Rectal smooth muscle tissue (tissue), 1 donor: ENCODE measurements around the gene NYAP2.

Source experiments
- H3K27ac ChIP-seq: one replicate; pipeline ENCODE4 v1.7.0; 2013; ENCODE audit warnings: low read depth, low read length, inconsistent platforms
- H3K27me3 ChIP-seq: one replicate; pipeline ENCODE4 v1.7.0; 2013; ENCODE audit warnings: low read length; ENCODE audit not compliant: control insufficient read depth, insufficient read depth
- H3K36me3 ChIP-seq: one replicate; pipeline ENCODE4 v1.7.0; 2013; ENCODE audit warnings: low read length; ENCODE audit not compliant: control insufficient read depth, insufficient read depth
- H3K4me1 ChIP-seq: one replicate; pipeline ENCODE4 v1.7.0; 2013; ENCODE audit warnings: low read length; ENCODE audit not compliant: control insufficient read depth, insufficient read depth
- H3K4me3 ChIP-seq: one replicate; pipeline ENCODE4 v1.7.0; 2013; ENCODE audit warnings: low read length
- H3K9ac ChIP-seq: one replicate; pipeline ENCODE4 v1.7.0; 2013; ENCODE audit warnings: low read length

The NYAP2 gene

DNA sequence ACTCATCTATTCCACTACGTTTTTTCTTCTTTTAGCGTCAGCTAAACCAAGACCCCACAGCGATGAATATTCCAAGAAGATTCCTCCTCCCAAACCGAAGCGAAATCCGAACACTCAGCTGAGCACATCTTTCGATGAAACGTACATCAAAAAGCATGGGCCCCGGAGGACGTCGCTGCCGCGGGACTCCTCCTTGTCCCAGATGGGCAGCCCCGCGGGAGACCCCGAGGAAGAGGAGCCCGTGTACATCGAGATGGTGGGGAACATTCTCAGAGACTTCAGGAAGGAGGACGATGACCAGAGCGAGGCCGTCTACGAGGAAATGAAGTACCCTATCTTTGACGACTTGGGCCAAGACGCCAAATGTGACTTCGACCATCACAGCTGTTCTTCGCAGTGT, 182.4 kb downstream of the NYAP2 start:
- H3K9ac ChIP-seq = no peak overlapping the region
- H3K4me1 ChIP-seq = no peaks in the 10 kb centered on the region
- H3K27me3 ChIP-seq = no peaks in the 10 kb centered on the region
- no peak overlapping the region for H3K4me3 ChIP-seq
- H3K27ac ChIP-seq = no peak overlapping the region
- H3K36me3 ChIP-seq = no peaks in the 10 kb centered on the region

DNA sequence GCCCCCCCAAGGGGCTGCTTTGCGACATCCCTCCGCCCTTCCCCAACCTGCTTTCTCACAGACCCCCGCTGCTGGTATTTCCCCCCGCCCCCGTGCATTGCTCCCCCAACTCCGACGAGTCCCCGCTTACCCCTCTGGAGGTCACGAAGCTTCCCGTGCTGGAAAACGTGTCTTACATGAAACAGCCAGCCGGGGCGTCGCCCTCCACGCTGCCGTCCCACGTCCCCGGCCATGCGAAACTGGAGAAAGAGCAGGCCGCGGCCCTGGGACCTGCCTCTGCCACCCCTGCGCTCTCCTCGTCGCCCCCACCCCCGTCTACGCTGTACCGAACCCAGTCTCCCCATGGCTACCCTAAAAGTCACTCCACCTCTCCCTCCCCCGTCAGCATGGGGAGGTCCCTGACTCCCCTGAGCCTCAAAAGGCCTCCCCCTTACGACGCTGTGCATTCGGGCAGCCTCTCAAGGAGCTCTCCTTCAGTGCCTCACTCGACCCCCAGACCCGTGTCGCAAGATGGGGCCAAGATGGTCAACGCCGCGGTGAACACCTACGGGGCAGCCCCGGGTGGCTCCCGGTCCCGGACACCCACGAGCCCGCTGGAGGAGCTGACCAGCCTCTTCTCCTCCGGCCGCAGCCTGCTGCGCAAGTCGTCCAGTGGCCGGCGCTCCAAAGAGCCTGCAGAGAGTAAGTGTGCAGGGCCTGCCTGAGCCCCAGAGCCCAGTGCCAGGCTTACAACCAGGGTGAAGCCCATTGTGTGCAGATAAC, 183.0 kb downstream of the NYAP2 start:
- H3K36me3 ChIP-seq = no peaks in the 10 kb centered on the region
- no peak overlapping the region for H3K9ac ChIP-seq
- no peak overlapping the region for H3K4me3 ChIP-seq
- no peak overlapping the region for H3K27ac ChIP-seq
- H3K27me3 ChIP-seq = no peaks in the 10 kb centered on the region
- no peaks in the 10 kb centered on the region for H3K4me1 ChIP-seq

DNA sequence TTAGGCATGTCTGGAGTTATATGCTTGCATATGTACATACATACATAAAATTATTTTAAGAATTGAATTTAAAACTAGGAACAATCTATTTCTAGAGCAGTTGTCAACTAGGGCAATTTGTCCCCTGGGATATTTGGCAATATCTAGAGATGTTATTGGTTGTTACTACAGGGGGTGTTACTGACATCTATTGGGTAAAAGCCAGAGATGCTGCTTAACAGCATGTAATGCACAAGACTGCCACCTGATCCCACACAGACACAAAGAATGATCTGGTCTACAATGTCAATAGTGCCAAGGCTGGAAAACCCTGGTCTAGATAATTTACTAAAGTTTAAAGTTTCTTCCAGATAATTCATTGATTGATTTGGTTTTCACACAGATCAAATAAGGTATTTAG, 185.3 kb downstream of the NYAP2 start:
- H3K36me3 ChIP-seq = no peaks in the 10 kb centered on the region
- no peak overlapping the region for H3K27ac ChIP-seq
- H3K4me1 ChIP-seq = no peaks in the 10 kb centered on the region
- H3K9ac ChIP-seq = no peak overlapping the region
- no peaks in the 10 kb centered on the region for H3K27me3 ChIP-seq
- no peak overlapping the region for H3K4me3 ChIP-seq

- Histone ChIP-seq H3K27me3 (no peaks in the 10 kb centered on the region), H3K36me3 (no peaks in the 10 kb centered on the region), H3K4me3 (no peak overlapping the region), H3K27ac (no peak overlapping the region), H3K4me1 (no peaks in the 10 kb centered on the region), H3K9ac (no peak overlapping the region)
Measured at GRCh38 chr2:225590932-225591331, 191.4 kb downstream of the NYAP2 start.

GRCh38 chr2:225597911-225598310, 198.4 kb downstream of the NYAP2 start:
- Histone ChIP-seq H3K27ac (no peak overlapping the region), H3K27me3 (no peaks in the 10 kb centered on the region), H3K4me1 (no peaks in the 10 kb centered on the region), H3K9ac (no peak overlapping the region), H3K36me3 (no peaks in the 10 kb centered on the region), H3K4me3 (no peak overlapping the region)

DNA sequence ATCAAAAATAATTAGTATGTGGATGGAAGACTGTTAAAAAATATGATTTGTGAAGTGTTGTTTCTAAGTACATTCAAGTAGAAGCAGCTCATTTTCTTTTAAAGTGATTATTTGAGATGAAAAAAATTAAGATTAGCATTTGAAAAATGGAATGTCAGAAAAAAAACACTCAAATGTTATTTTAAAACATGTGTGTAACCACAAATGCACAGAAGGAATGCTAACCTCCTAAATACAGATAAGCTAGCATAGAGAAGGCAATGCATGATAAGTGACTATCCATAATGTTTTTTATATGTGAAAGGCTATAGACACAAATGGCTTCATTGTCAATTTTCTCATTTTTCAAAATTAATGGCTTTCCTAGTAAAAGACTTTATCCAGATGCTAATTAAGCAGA, 198.9 kb downstream of the NYAP2 start:
- Histone ChIP-seq H3K27ac (no peak overlapping the region), H3K36me3 (no peaks in the 10 kb centered on the region), H3K27me3 (no peaks in the 10 kb centered on the region)

DNA sequence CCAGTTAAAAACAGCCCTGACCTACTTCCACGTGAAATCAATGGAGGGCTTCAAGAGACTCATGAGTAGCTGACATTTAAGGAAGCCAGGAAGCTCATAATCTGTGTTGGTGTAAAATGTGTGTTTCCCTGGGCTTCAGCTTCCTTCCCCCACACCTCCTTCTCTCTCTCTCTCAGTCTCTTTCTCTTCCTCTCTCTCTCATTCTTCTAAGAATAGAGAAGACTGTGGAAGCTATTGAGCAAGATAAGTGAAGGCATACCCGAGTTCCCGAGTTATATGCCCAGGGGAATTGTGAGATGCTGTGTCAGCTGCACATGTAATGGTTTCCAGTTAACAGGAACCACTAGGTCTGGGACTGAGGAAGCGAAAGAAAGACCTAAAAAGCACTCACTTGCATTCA, 199.4 kb downstream of the NYAP2 start:
- Histone ChIP-seq H3K4me3 (no peak overlapping the region), H3K9ac (no peak overlapping the region), H3K36me3 (no peaks in the 10 kb centered on the region), H3K4me1 (no peaks in the 10 kb centered on the region), H3K27ac (no peak overlapping the region), H3K27me3 (no peaks in the 10 kb centered on the region)

More for the DNA sequence above, 198.9 kb downstream of the NYAP2 start:
- no peaks in the 10 kb centered on the region for H3K4me1 ChIP-seq
- no peak overlapping the region for H3K4me3 ChIP-seq
- no peak overlapping the region for H3K9ac ChIP-seq

GRCh38 chr2:225599856-225600255, 200.3 kb downstream of the NYAP2 start:
- Histone ChIP-seq H3K36me3 (no peaks in the 10 kb centered on the region), H3K4me1 (no peaks in the 10 kb centered on the region), H3K9ac (no peak overlapping the region), H3K27me3 (no peaks in the 10 kb centered on the region), H3K27ac (no peak overlapping the region), H3K4me3 (no peak overlapping the region)

GRCh38 chr2:225600444-225600843, 200.9 kb downstream of the NYAP2 start:
- Histone ChIP-seq H3K27ac (no peak overlapping the region), H3K27me3 (no peaks in the 10 kb centered on the region), H3K4me3 (no peak overlapping the region), H3K9ac (no peak overlapping the region), H3K4me1 (no peaks in the 10 kb centered on the region), H3K36me3 (no peaks in the 10 kb centered on the region)

GRCh38 chr2:225600865-225601264, 201.4 kb downstream of the NYAP2 start:
- no peak overlapping the region for H3K4me3 ChIP-seq
- H3K4me1 ChIP-seq = no peaks in the 10 kb centered on the region
- no peaks in the 10 kb centered on the region for H3K36me3 ChIP-seq
- no peaks in the 10 kb centered on the region for H3K27me3 ChIP-seq
- no peak overlapping the region for H3K9ac ChIP-seq
- H3K27ac ChIP-seq = no peak overlapping the region

DNA sequence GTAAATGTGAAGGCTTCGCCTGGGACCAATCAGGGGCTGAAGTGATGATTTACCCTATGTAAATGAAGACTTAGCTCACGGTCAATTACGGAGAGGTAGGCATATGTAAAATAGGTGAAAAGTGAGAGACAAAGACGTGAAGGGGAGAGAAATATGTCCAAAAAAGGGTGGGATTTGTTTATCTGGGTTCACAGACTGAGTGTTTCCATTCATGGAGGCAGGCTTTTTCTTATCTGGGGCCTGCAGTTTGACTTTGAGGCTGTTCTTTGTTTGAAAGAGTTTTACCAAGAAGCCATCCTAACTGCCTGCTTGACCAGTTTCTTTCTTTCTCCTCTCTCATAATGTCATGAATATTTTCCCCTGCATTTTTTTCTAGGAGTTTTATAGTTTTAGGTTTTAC, 202.7 kb downstream of the NYAP2 start:
- Histone ChIP-seq H3K27me3 (no peaks in the 10 kb centered on the region), H3K27ac (no peak overlapping the region), H3K9ac (no peak overlapping the region), H3K4me1 (no peaks in the 10 kb centered on the region), H3K4me3 (no peak overlapping the region), H3K36me3 (no peaks in the 10 kb centered on the region)

DNA sequence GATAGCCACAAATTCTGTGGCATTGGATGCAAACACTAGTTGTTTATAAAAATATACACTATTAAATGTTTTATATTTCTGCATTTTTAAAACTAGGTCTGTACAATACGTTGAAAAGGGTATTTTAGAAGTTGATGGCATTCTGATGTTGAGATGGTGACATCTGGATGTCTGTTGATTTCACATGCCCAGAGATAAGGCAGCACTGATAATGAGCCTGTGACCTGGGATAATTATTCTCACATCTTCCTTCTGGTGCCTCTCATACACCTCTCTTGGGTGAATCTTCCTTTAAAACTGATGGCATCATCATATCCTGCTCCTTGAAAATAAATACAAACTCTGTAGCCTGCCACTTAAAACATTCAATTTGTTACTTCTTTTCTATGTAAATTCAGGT, 208.6 kb downstream of the NYAP2 start:
- Histone ChIP-seq H3K9ac (no peak overlapping the region), H3K27me3 (no peaks in the 10 kb centered on the region), H3K4me3 (no peak overlapping the region), H3K36me3 (no peaks in the 10 kb centered on the region), H3K27ac (no peak overlapping the region), H3K4me1 (no peaks in the 10 kb centered on the region)

DNA sequence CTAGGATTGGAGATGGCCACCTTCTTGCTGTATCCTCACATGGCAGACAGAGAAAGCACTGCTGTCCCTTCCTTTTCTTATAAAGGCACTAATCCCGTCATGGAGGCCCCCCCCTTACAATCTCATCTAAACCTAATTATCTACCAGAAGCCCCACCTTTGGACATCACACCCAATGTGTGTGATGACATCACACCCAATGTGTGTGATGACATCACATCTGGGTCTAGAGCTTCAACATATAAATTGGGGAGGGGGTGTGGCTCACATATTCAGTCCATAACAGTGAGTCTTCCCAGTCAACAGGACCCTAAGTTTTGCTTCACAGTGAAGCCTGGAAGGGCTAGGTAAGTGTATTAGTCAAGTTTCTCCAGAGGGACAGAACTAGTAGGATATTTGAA, 213.1 kb downstream of the NYAP2 start:
- Histone ChIP-seq H3K27me3 (no peaks in the 10 kb centered on the region), H3K4me3 (no peak overlapping the region), H3K36me3 (no peaks in the 10 kb centered on the region), H3K4me1 (no peaks in the 10 kb centered on the region), H3K27ac (no peak overlapping the region), H3K9ac (no peak overlapping the region)
